CD1c-positive myeloid dendritic cell (primary cell): ENCODE measurements around the gene ARHGEF25.
"Not testable (repeated sequence)": the region's sequence is repeated elsewhere in the genome, so short reads cannot be mapped to it uniquely, and the experiment has no call there.

Experiments used
- DNase-seq: peaks from one replicate; pipeline ENCODE4 v3.0.0-alpha.2; 2016; ENCODE audit errors: extremely low spot score

The ARHGEF25 gene

GRCh38 chr12:57636731-57637130, 25.5 kb downstream of the ARHGEF25 start:
- DNase-seq, result not testable (repeated sequence)

GRCh38 chr12:57637364-57637763, 26.1 kb downstream of the ARHGEF25 start:
- DNase-seq, result no peak

- no peak for DNase-seq
Measured at GRCh38 chr12:57638096-57638495, 26.9 kb downstream of the ARHGEF25 start.

- DNase-seq, result no peak
Measured at GRCh38 chr12:57640175-57641042, 29.2 kb downstream of the ARHGEF25 start.

- no peak for DNase-seq
Measured at GRCh38 chr12:57641699-57642442, 30.6 kb downstream of the ARHGEF25 start.

DNA sequence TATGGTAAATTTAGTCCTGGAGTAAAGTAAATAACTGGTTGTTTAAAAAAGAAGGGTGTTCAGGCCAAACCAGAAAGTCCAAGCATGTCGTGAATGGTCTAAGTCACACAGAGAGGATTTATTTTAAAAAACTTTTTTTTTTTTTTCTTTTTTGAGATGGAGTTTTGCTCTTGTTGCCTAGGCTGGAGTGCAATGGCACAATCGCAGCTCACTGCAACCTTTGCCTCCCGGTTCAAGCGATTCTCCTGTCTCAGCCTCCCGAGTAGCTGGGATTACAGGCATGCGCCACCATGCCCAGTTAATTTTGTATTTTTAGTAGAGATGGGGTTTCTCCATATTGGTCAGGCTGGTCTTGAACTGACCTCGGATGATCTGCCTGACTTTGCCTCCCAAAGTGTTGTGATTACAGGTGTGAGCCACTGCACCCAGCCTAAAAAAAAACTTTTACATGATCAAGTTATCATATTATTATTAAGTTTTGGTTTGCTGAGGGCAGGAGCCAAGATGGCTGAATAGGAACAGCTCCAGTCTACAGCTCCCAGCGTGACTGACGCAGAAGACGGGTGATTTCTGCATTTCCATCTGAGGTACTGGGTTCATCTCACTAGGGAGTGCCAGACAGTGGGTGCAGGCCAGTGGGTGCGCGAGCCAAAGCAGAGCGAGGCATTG, 34.9 kb downstream of the ARHGEF25 start:
- not testable (repeated sequence) for DNase-seq

GRCh38 chr12:57646659-57647049, 35.4 kb downstream of the ARHGEF25 start:
- not testable (repeated sequence) for DNase-seq

- no peak for DNase-seq
Measured at GRCh38 chr12:57654042-57654441, 42.8 kb downstream of the ARHGEF25 start.

- DNase-seq, result no peak
Measured at GRCh38 chr12:57655541-57656240, 44.5 kb downstream of the ARHGEF25 start.

DNA sequence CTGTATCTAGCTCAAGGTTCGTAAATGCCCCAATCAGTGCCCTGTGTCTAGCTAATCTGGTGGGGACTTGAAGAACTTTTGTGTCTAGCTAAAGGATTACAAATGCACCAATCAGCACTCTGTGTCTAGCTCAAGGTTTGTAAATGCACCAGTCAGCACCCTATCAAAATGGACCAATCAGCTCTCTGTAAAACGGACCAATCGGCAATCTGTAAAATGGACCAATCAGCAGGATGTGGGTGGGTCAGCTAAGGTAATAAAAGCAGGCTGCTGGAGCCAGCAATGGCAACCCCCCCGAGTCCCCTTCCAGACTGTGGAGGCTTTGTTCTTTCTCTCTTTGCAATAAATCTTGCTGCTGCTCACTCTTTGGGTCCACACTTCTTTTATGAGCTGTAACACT, 45.2 kb downstream of the ARHGEF25 start:
- DNase-seq, result not testable (repeated sequence)

DNA sequence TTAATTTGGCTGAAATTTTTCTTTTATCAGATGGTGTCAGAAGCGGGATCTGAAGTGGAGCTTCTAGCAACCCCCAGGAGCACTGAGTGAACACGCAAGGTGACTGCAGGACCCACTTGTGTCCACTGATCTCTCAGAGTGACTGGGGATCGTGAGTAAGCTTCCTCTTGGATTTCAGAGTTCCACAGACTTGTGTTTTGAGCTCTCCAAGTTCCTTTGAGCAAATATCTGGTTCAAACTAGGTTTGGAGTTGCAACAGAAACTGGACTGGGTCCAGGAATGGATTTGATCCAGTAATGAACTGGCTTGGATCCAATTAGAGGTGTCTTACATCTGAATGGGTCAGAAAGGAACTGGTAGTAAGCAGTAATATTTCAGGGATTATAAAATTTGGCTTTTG, 46.5 kb downstream of the ARHGEF25 start:
- no peak for DNase-seq

GRCh38 chr12:57658890-57659289, 47.7 kb downstream of the ARHGEF25 start:
- no peak for DNase-seq

DNA sequence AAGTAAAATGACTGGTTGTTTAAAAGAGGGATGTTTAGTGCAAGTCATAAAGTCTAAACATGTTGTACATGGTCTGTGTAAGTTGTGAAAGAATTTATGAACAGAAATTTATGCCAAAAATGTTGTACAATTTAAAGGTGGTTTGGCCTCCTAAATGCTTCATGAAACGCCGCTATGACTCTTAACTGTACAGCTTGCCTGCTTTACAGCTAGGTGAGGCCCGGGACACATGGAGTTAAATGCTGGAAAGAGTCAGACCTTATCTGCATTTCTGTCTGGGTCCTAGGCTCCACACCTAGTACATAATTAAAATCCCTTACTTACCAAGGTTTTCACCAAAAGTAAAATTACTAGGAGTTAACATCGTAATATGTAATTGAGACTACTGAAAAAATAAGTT, 50.1 kb downstream of the ARHGEF25 start:
- DNase-seq, result no peak

- DNase-seq, result not testable (repeated sequence)
Measured at GRCh38 chr12:57665066-57665820, 54.0 kb downstream of the ARHGEF25 start.
